GM18511 (cell line): Measurements from ENCODE around the gene SETD5.

Source experiments
- ATAC-seq: cut with Tn5 transposase; IDR thresholded peaks from one replicate; pipeline ENCODE4 v1.9.1; 2021; ENCODE audit warnings: mild to moderate bottlenecking, moderate library complexity; ENCODE audit not compliant: unreplicated experiment

SETD5 gene

GRCh38 chr3:9397332-9397905, at the start of gene SETD5:
SETD5 (plus strand) TSS chr3:9397615; CDS start chr3:9428939, 31,324 bp downstream.
- ATAC-seq, result peak; percentile 57

GRCh38 chr3:9347887-9348286, 49.5 kb upstream of the SETD5 start:
- ATAC-seq, result no peak

- ATAC-seq, result no peak
Observed at GRCh38 chr3:9349321-9350117, 47.9 kb upstream of the SETD5 start.

- ATAC-seq, result no peak
Observed at GRCh38 chr3:9351709-9352126, 45.7 kb upstream of the SETD5 start.

- peak; percentile 66 for ATAC-seq
Observed at GRCh38 chr3:9352917-9353752, 44.3 kb upstream of the SETD5 start.

GRCh38 chr3:9361691-9362388, 35.6 kb upstream of the SETD5 start:
- no peak for ATAC-seq

- ATAC-seq, result peak; percentile 99
Observed at GRCh38 chr3:9362731-9363530, 34.5 kb upstream of the SETD5 start, which contains the start of gene THUMPD3. THUMPD3 (plus strand) TSS chr3:9363054; CDS start chr3:9365069, 2,015 bp downstream.

- no peak for ATAC-seq
Observed at GRCh38 chr3:9369508-9369907, 27.9 kb upstream of the SETD5 start.

- no peak for ATAC-seq
Observed at GRCh38 chr3:9373465-9373864, 23.9 kb upstream of the SETD5 start.

GRCh38 chr3:9377981-9378380, 19.4 kb upstream of the SETD5 start:
- ATAC-seq, result no peak

- ATAC-seq, result no peak
Observed at GRCh38 chr3:9379327-9379726, 18.1 kb upstream of the SETD5 start.

- no peak for ATAC-seq
Observed at GRCh38 chr3:9380014-9380413, 17.4 kb upstream of the SETD5 start.

GRCh38 chr3:9384141-9384828, 13.1 kb upstream of the SETD5 start:
- ATAC-seq, result no peak

- no peak for ATAC-seq
Observed at GRCh38 chr3:9385187-9386077, 12.0 kb upstream of the SETD5 start.

GRCh38 chr3:9386078-9386459, 11.3 kb upstream of the SETD5 start:
- no peak for ATAC-seq

GRCh38 chr3:9386501-9387321, 10.7 kb upstream of the SETD5 start:
- no peak for ATAC-seq

GRCh38 chr3:9387322-9387655, 10.1 kb upstream of the SETD5 start:
- no peak for ATAC-seq

GRCh38 chr3:9388142-9388541, 9.3 kb upstream of the SETD5 start:
- no peak for ATAC-seq
